CD1c-positive myeloid dendritic cell (primary cell): Measurements from ENCODE around the gene RBM38.

ENCODE experiments used
- DNase-seq: peaks from one replicate; pipeline ENCODE4 v3.0.0-alpha.2; 2016; ENCODE audit errors: extremely low spot score

Gene RBM38

GRCh38 chr20:57451431-57451794 lies 60.2 kb downstream of the RBM38 start:
- no peak for DNase-seq

GRCh38 chr20:57451795-57452661 lies 60.8 kb downstream of the RBM38 start:
- peak; percentile 64 for DNase-seq

DNA sequence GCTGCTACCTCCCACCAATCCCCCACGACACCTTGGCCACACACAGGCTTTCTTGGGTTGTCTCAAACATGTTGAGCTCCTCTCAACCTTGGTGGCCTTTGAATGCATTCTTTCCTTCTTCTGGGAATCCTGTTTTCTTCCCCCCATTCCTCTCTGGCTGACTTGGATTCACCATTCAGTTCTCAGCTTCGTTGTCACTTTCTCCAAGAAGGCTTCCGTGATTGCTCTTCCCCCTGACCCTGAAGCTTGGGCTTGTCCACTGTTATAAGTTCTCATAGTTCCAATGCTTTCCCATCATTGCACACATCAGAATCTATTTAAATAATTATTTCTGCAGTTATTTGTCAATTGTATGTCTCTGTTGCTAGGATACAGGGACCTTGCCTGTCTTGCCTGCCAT lies 64.2 kb downstream of the RBM38 start:
- DNase-seq: no peak

DNA sequence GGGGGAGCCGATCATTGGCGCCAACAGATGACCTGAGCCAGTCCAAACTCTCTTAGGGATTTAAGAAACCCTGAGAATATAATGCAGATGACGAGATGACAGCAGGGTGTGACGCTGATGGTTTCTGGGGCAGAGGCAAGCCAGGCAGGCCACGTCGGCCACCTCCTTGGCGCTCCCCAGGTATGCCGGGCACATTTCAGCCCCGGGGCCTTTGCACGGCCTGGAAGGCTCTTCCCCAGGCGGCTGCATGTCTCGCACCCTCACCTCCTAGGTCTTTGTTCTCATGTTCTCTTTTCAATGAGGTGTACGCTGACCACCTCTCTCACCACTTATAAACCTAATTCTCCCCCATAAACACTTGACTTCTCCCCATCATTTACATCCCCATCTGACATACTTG lies 64.9 kb downstream of the RBM38 start:
- DNase-seq: no peak

DNA sequence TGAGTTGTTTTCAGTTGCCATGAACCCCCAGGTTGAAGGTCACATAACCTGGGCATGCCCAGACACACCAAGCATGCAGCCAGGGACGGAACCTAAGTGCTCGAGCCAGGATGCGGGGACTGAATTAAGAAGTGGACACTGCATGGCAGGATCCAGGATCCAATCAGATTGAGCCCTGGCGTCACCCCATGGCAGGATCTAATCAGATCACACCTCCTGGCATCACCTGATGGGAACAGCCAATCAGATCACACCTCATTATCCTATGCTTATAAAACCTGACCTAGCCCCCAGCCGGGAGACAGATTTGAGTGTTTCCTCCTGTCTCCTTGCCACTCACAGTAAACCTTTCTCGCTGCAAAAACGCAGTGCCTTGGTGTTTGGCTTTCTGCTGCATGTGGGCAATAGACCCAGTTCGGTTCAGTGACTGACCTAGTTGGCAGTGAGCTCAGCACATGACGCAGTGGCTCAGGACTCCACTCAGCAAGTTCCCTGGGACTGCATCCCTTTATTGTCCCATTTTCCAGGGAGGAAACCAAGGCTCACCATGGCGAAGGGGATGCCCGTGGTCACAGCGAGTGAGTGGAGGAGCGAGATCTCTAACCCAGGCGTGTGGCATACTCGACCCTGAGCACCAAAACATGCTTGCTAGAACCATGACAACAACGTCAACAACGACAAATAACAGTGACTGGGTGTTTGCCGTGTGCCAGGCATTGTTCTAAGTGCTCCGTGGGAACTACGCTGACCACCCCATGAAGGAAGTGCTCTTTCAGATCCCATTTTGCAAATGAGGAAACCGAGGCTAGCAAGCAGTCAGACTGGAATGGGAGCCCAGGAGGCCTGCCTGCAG lies 66.3 kb downstream of the RBM38 start:
- DNase-seq: no peak

- DNase-seq: peak; percentile 83
Observed at GRCh38 chr20:57458400-57459160, 67.4 kb downstream of the RBM38 start.
